DMS79 treated with DMSO at 0.1 percent for 48 hours (cell line): ENCODE results near the gene BTBD2.
"Not testable (repeated sequence)": the region's sequence is repeated elsewhere in the genome, so short reads cannot be mapped to it uniquely, and the experiment has no call there.

Source experiments
- DNase-seq: peaks from one replicate; lab custom pipeline; 2025; lab: John Stamatoyannopoulos, UW

The BTBD2 gene

DNA sequence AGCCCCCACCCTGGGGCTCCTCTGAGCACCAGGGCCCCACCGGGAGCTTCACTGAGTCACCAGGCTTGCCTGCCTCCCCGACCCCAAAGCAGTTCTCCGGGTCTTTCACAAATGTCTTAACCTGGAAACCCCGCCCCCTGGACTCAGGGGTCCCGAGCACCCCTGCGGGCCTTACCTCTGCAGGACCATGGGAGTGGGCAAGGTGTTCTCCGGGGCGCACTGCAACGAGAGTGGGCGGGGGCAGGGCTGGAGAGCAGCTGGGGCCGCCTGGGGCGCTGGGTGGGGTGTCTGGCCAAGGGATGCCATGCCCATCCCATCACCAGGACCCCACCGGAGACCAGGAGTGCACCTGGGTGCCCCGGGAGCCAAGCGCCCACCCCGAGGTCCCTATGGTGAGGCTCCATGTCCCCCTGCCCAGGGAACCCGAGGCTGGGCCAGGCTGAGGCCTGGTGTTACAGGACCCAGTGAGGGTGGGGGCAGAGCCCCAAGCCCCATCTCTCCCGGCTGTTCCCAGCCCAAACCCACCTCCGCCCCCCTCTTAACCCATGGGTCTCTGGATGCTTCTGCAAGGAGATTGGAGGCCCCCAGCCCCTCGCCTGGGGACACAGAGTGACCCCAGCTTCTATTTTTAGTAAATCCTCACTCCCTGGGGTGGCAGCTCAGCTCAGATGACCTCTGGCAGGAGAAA lies 24.6 kb upstream of the BTBD2 start:
- DNase-seq: no peak

DNA sequence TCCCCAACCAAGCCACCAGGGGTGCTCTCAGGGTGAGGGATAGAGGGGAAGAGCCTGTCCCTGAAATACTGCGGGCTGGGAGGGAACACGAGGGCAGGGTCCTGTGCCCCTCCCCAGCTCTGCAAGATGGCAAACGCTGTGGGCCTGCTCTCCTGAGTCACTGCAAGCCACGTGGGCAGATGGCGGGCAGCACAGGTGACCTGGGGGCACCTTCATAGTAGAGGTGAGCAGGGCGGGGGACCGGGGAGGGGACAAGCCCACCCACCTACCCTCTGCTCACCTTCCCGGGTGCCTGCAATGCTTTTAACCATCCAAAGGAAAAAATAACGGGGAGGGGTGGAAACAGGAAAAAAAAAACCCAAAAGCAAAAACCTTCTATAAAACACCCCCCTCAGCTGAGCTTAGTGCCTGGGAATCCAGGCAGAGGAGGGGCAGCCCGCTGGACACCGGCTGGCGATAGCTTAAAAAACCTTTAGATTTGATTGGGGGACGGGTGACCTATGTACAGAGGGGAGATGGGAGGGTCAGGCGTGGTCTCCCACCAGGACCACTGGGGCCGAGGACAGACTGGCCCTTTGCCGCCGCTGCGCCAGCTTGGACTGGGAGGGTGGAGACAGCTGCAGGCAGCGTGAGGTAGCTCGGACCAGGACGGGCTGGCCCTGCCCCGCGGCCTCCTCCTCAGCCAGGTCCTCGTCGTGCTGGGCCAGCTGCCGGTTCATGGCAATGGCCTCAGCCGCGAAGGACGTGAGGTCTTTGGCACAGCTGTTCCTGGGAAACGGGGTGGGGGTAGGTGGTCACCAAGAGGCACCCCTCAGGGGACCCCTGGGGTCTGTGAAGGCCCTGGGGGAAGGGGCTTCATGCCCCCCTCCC lies 23.8 kb upstream of the BTBD2 start:
- DNase-seq: no peak

DNA sequence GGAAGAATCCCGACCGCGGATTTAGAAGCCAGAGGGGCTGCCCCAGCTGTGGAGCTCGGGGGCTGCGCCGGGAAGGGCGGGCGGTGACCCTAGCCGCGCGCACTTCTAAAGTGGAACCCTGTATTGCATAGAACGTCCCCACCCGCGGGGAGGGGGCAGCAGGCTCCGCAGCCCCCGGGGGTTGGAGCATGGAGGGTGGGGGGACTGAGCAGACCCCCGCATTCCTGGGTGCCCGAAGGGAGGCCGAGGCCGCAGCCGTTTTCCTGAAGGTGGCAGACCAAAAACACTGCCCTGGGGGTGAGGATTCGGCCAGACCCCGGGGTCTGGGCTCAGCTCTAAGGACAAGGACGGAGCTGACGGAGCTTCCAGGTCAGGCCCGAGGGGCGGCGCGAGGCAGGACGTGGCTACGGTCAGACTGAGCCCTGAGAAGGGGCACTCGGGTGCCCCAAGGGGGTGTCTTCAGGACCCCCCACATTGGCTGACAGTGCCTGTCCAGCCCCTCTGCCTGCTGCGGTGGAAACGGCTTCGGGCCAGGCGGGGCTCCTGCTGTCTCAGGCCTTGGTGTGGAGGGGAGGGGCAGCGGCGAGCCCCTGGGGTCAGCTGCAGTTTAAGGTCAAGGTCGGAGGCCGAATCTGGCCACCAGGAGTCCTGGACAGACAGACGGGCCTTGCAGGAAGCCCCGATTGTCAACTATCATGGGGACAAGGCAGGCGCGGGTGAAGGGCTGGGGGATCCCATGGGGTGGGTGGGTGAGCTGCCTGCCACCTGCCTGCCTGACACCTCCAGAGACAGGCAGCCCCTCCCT lies 23.0 kb upstream of the BTBD2 start:
- no peak for DNase-seq

DNA sequence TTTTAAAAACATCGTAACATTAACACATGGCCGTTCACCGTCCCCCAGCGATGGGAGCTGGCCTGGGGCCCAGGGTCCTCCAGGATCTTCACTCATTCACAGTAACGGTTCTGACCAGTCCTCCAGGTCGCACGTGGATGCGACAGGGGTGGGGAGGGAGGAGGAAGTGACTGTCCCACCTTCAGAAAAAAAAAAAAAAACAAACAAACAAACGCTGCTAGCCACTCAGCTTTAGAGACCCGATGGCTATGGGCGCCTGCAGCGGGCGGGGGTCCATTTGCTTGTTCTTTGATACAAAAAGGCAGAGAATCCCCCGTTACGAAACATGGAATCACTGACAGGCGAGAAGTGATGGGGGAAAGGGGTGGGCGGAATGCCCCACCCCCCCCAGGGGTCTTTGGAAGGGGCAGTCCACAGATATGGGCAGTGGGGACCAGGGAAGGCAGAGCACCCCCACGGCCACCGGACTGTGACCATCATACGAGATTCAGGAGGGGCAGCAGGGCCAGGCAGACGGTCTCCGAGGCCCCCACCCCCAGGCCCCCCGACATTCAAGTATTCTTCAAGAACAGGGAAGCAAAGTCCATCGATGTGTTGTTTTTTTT lies 22.2 kb upstream of the BTBD2 start:
- DNase-seq: no peak

DNA sequence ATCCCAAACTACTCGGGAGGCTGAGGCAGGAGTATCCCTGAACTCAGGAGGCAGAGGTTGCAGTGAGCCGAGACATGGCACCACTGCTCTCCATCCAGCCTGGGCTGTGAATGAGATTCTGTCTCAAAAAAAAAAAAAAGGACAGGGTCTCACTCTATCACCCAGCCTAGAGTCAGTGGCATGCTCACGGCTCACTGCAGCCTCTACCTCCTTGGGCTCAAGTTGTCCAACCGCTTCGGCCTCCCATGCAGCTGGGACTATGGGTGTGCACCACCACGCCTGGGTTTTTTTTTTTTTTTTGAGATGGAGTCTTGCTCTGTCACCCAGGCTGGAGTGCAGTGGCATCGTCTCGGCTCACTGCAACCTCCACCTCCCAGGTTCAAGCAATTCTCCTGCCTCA lies 20.9 kb upstream of the BTBD2 start:
- DNase-seq: no peak

DNA sequence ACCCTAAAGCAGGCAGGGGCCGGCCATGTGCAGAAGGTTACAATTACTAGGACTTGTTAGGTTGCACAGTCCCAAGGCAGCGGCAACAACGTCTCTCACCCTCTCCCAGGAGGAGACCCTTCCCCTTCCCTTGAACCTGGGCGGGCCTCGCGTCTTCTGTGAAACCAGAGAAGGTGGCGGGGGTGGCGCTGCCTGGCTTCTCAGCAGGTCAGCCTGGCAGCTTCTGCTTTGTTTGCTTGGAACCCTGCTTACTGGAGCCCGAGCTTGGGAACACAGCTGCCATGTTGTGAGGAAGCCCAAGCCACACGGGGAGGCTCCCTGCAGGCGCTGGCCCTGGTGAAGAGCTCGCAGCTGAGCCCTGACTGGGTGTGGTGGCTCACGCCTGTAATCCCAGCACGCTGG lies 20.1 kb upstream of the BTBD2 start:
- DNase-seq: no peak

DNA sequence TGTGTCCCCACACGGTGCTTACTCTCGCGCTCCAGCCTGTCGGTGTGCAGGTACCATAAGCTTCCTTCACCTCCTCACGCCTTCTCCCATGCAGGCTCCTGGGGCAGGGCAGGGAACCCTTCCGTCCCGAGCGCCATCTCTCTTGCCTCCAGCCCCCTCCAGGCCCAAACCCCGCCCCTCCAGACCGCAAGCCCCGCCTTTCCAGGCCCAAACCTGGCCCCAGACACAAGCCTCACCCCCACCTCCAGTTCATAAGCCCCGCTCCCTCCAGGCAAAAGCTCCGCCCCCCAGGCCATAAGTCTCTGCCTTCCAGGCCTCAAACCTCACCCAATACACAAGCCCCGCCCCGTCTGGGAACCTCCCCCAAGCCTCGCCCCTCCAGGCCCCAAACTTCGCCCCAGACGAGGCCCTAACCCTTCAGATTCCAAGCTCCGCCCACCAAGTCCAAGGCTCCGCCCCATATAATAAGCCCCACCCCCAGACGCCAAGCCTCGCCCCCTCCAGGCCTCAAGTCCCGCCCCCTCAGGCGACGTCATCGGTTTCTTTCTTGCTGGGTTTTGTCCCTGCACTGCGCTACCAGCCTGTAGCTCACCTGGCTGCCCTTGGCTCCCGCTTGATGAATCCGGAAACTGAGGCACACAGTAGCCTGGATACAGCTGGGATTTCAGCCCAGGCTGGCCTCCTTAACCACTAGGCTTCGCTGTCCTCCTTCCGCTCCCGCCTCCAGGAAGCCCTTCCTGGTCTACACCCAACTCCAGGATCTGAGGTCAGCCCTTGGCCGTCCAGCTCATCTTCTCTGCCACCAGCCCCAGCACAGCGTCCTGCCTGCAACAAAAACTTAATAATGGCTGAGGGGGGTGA lies 19.4 kb upstream of the BTBD2 start:
- no peak for DNase-seq

DNA sequence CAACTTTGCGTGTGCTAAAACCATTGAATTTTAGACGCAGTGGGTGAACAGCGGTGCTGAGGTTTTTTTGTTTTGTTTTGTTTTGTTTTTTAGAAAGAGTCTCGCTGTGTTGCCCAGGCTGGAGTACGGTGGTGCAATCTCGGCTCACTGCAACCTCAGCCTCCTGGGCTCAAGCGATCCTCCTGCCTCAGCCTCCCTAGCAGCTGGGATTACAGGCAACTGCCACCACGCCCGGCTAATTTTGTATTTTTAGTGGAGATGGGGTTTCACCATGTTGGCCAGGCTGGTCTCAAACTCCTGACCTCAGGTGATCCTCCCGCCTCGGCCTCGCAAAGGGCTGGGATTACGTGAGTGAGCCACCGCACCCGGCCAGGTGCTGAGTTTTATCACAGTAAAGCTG lies 18.7 kb upstream of the BTBD2 start:
- DNase-seq: not testable (repeated sequence)

DNA sequence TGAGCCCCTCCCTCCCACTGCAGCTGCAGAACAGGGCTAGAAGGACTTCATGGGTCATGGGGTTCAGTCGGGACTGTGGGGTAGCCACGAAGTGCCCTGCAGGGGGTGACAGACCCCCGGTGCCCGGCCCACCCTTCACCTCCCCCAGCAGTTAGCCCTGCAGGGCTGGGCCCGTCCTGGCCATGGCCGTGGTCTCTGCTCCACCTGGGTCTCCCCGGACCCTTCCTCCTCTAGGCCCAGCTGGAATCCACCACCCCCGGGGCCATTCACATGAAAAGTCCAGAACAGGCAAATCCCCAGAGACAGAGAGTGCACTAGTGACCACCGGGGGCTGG lies 18.3 kb upstream of the BTBD2 start:
- no peak for DNase-seq

DNA sequence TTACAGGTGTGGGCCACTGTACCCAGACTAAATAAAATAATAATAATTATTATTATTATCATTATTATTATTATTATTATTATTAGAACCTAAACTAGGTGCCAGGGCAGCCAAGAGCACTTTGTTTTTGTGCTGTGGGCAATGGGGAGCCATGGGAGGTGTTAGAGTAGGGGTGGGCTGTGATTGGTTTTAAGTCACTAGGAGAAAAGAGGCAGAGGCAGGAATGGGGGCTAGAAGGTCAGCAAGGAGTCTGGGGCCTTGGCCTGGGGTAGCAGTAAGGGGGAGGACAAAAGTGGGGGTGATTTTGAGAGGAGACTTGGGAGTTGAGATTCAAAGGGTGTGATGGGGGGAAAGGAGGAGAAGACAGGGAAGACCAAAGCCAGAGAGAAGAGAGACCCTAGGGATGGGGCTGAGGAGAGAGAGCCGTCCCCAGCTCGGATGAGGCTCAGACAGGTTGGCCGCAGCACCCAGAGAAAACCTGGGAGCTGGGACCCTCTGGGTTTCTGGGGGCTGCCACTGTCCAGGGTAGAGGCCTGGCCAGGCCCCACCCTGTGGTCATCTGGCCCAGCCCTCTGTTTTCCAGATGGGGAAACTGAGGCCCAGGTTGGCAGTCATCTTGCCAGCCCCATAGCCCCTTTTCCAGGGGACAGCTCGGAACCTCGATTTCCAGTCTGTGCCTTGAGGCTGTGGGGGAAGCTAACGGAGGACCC lies 17.8 kb upstream of the BTBD2 start:
- DNase-seq: no peak

DNA sequence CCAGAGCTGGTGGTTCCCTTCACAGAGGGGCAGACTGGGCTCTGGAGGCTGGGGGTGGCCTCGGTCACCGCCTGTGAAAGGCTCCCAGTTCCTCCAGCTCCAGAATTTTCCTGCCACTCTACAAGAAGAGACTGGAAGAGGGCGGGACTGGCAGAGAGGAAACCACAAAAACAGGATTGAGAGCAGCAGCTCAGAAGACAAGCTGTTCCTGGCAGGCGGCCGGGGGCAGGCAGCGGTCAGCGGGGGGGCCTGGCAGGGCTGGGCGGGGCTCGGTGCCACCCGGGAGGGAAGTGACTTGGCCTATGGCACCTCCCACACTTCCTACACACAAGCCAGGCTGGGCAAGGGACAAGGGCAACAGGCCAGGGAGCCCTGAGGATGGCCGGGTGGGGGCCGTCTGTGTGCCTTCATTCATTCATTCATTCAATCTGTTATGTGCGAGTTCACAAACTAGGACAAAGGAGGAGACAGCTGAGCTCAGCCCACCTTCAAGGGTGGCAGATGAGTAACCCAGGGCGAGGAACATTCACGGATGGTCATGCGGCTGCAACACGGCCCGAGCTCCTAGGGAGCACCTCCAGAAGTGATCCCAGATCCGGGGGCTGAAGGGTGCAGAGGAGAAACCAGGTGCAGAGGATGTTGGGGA lies 16.9 kb upstream of the BTBD2 start:
- DNase-seq: peak; percentile 93

DNA sequence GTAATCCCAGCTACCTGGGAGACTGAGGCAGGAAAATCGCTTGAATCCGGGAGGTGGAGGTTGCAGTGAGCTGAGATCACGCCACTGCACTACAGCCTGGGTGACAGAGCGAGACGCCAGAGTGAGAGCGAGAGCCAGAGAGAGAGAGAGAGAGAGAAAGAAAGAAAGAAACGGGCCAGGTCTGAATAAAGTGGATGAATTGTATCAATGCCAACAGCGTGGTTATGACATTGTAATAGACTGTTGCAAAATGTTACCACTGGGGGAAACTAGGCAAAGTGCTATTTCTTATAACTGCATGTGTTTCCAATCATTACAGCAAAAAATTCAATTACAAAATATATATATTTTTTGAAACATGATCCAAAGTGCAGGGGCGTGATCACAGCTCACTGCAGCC lies 11.8 kb upstream of the BTBD2 start:
- DNase-seq: no peak

DNA sequence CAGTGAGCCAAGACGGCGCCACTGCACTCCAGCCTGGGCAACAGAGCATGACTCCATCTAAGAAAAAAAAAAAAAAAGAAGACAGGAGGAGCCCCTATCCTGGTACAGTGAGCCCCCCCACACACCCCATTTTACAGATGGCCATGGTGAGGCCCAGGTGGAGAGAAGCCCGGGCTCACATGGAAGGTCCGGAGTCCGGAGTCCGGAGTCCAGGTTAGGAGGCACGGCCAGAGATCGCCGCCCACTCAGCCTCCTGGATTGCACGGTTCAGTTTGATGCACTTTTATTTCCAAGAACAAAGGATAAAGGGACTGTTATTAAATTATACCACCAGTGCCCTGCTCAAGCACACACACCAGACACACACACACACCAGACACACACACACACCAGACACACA lies 11.3 kb upstream of the BTBD2 start:
- no peak for DNase-seq

DNA sequence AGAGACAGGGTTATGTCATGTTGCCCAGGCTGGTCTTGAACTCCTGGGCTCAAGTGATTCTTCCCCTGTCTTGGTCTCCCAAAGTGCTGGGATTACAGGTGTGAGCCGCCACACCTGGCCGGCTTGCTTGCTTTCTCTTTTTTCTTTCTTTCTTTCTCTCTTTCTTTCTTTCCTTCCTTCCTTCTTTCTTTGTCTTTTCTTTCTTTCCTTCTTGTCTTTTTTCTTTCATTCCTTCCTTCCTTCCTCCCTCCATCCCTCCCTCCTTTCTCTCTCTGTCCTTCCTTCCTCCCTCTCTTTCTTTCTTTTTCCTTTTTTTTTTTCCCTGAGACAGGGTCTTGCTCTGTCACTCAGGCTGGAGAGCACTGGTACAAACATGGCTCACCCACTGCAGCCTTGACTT lies 6.8 kb upstream of the BTBD2 start:
- no peak for DNase-seq

DNA sequence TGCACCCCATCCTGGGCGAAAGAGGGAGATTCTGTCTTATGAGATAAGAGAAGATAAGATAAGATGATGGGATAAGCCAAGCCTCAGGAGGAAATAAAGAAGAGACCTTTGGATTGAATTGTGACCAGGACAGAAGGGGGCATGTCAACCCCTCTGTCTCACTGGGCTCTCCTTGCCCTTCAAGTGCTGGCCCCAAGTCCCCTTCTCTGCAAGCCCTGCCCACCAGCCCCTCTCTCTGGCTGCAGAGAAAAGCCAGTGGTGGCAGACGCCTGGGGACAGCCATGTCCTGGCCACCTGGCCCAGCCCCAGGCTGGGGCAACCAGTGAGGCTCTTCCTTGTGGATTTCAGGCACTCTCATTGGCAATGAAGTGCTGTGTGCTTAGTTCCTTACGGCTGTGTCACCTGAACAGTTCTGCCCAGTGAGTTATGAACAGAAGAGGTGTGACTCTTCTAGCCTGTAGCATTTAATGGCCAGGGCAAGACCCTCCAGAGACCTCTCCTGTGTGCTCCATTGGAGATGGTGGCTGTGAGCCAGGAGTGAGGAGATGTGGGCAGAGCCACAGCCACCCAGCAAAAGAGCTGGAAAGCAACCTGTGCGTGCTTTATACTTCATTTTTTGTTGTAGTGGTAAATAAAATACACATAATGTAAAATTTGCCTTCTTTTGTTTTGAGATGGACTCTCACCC lies 6.1 kb upstream of the BTBD2 start:
- peak; percentile 86 for DNase-seq

DNA sequence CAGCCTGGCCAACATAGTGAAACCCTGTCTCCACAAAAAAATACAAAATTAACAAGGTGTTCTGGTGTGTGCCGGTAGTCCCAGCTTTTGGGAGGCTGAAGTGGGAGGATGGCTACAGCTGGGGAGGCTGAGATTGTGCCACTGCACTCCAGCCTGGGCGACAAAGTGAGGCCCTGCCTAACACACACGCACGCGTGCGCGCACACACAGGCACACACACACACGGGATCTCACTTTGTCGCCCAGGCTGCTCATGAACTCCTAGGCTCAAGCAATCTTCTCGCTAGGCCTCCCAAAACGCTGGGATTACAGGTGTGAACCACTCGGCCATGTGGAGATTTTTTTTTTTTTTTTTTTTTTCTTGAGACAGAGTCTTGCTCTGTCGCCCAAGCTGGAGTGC lies 3.2 kb upstream of the BTBD2 start:
- no peak for DNase-seq

DNA sequence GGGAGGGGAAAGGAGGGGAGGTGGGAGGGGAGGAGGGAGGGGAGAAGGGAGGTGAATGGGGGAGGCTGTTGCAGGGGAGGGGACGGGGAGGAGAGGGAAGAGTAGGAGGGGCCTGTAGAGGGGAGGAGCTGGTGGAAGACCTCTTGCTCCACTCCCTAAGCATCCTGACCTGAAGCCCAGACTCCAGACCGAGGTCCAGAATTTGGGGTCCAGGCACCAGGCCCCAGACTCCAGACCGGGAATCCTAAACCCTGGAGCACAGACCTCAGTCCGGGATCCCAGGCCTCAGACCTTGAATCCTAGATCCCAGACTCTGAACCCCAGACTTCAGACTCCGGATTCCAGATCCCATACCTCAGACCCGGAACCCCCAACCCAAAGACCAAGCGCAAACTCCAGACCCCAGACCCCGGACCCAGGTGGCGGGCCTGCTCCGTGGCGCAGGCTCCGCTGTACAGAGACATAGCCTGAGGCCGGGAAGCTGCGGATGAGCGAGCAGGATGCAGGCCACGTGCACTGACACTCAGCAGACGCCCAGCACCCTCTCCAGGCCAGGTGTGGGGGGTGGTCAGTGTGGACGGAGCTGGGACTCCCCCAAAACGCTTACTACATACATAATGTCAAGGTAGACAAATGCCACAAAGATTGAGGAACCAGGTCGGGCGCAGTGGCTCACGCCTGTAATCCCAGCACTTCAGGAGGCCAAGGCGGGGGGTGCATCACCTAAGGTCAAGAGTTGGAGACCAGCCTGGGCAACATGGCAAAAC lies 710 bp upstream of the BTBD2 start:
- peak; percentile 40 for DNase-seq

DNA sequence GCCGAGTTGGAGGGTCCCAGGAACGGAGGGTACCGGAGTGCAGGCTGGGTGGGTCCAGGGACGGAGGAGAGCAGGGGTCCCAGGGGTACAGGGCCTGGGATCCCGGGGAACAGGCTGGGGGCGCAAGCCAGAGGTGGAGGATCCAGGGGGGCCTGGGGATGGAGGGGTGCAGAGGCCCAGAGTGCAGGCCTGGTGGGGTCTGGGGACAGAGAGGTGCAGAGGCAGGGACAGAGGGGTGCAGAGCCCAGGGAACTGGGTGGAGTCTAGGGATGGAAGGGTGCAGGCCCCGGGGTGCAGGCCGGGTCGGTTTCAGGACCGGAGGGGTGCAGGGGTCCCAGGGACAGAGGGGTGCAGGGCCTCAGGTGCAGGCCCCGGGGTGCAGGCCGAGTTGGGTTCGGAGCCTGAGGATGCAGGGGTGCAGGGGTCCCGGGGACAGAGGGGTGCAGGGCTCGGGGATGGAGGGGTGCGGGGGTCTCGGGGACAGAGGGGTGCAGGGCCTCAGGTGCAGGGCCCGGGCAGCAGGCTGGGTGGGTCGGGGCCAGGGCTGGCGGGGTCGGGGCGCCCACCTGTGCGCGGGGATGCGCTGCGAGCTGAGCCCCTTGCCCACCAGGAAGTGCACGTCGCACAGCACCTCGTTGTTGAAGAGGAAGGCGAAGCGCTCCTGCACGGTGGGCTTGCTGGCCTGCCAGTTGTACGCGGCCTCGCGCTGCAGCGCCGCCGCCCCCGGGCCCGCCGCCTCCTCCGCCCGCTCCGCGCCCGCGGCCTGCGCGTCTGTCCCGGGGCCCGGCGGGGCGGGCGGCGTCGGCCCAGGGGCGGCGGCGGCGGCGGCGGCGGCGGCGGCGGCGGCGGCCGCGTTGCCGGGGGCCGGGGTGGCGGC lies 545 bp downstream of the BTBD2 start:
- peak; percentile 8 for DNase-seq
